Liver (tissue), 9 donors: Measurements from ENCODE around the gene KPNA2. TPM values are rescaled to one million over a fixed set of nuclear protein-coding genes. Genes with fewer than 3 reads are reported as not detected.

ENCODE experiments used
- DNase-seq: peaks from one replicate; pipeline ENCODE4 v3.0.0-alpha.2; 2017; ENCODE audit warnings: low spot score
- H3K27ac ChIP-seq, 2 donors: one replicate each; pipeline ENCODE4 v1.7.0; 2013; ENCODE audit warnings: inconsistent platforms in 2 of 2, low read length in 2 of 2, control low read depth in 1 of 2, low read depth in 1 of 2, mild to moderate bottlenecking in 1 of 2
- H3K27me3 ChIP-seq, 4 donors: one replicate each; pipeline versions ENCODE4 v1.6.1 to v1.7.0; 2013; ENCODE audit warnings: low read length in 3 of 4, inconsistent platforms in 1 of 4, mild to moderate bottlenecking in 1 of 4, moderate library complexity in 1 of 4; ENCODE audit not compliant: control insufficient read depth in 4 of 4, insufficient read depth in 4 of 4
- H3K36me3 ChIP-seq, 4 donors: one replicate each; pipeline versions ENCODE4 v1.6.1 to v1.7.0; 2013; ENCODE audit warnings: low read length in 3 of 4, mild to moderate bottlenecking in 3 of 4, low read depth in 1 of 4, moderate library complexity in 1 of 4; ENCODE audit not compliant: control insufficient read depth in 4 of 4, insufficient read depth in 3 of 4
- H3K4me1 ChIP-seq, 4 donors: one replicate each; pipeline versions ENCODE4 v1.6.1 to v1.7.0; 2013; ENCODE audit warnings: low read length in 3 of 4, mild to moderate bottlenecking in 3 of 4, moderate library complexity in 1 of 4; ENCODE audit not compliant: control insufficient read depth in 4 of 4, insufficient read depth in 4 of 4
- H3K4me3 ChIP-seq, 3 donors: one replicate each; pipeline versions ENCODE4 v1.6.1 to v1.7.0; 2013; ENCODE audit warnings: low read length in 3 of 3, control low read depth in 1 of 3, low read depth in 1 of 3, mild to moderate bottlenecking in 1 of 3
- H3K9ac ChIP-seq, 2 donors: one replicate each; pipeline ENCODE4 v1.7.0; 2013; ENCODE audit warnings: low read length in 2 of 2, mild to moderate bottlenecking in 2 of 2, moderate library complexity in 2 of 2, control low read depth in 1 of 2, low read depth in 1 of 2
- H3K9me3 ChIP-seq, 4 donors: one replicate each; pipeline versions ENCODE4 v1.6.1 to v1.7.0; 2013; ENCODE audit warnings: low read length in 3 of 4; ENCODE audit not compliant: control insufficient read depth in 4 of 4
- ATF3 ChIP-seq: IDR thresholded peaks from 2 replicates; pipeline ENCODE4 v1.6.1; 2016; ENCODE audit warnings: antibody characterized with exemption
- CTCF ChIP-seq: fragments of 150-350 bp; IDR thresholded peaks from 2 replicates; pipeline ENCODE4 v1.5.1; 2017; ENCODE audit warnings: improper control_type of control experiment, low read depth, low read length; ENCODE audit not compliant: missing input control
- EGR1 ChIP-seq, 2 donors: IDR thresholded peaks; 2 replicates each; pipeline ENCODE4 v1.6.1; 2016 to 2018; ENCODE audit warnings: antibody characterized with exemption in 2 of 2, low read depth in 2 of 2
- FOXA1 ChIP-seq: IDR thresholded peaks from 2 replicates; pipeline ENCODE4 v1.6.1; 2016; ENCODE audit warnings: antibody characterized with exemption
- FOXA2 ChIP-seq: IDR thresholded peaks from 2 replicates; pipeline ENCODE4 v1.6.1; 2016; ENCODE audit warnings: antibody characterized with exemption
- GABPA ChIP-seq, 2 donors: IDR thresholded peaks in 1 of 2; conservative IDR thresholded peaks in 1 of 2; 2 replicates each; pipeline ENCODE4 v1.6.1; 2016; ENCODE audit warnings: antibody characterized with exemption in 2 of 2, mild to moderate bottlenecking in 1 of 2, moderate library complexity in 1 of 2
- HNF4A ChIP-seq, 2 donors: conservative IDR thresholded peaks; 2 replicates each; pipeline ENCODE4 v1.6.1; 2016; ENCODE audit warnings: antibody characterized with exemption in 2 of 2, mild to moderate bottlenecking in 2 of 2
- HNF4G ChIP-seq: IDR thresholded peaks from 2 replicates; pipeline ENCODE4 v1.6.1; 2016; ENCODE audit warnings: antibody characterized with exemption
- JUND ChIP-seq, 2 donors: IDR thresholded peaks; 2 replicates each; pipeline ENCODE4 v1.6.1; 2016; ENCODE audit warnings: antibody characterized with exemption in 2 of 2
- MAX ChIP-seq: IDR thresholded peaks from 2 replicates; pipeline ENCODE4 v1.6.1; 2016; ENCODE audit warnings: antibody characterized with exemption
- NR2F2 ChIP-seq: IDR thresholded peaks from 2 replicates; pipeline ENCODE4 v1.6.1; 2016; ENCODE audit warnings: antibody characterized with exemption
- RAD21 ChIP-seq, 2 donors: IDR thresholded peaks; 2 replicates each; pipeline ENCODE4 v1.6.1; 2016; ENCODE audit warnings: antibody characterized with exemption in 2 of 2, mild to moderate bottlenecking in 2 of 2
- REST ChIP-seq: IDR thresholded peaks from 2 replicates; pipeline ENCODE4 v1.6.1; 2016; ENCODE audit warnings: antibody characterized with exemption, mild to moderate bottlenecking
- RXRA ChIP-seq, 2 donors: IDR thresholded peaks; 2 replicates each; pipeline ENCODE4 v1.6.1; 2017 to 2018; ENCODE audit warnings: antibody characterized with exemption in 2 of 2, mild to moderate bottlenecking in 1 of 2
- SP1 ChIP-seq: IDR thresholded peaks from 2 replicates; pipeline ENCODE4 v1.6.1; 2018; ENCODE audit warnings: antibody characterized with exemption, mild to moderate bottlenecking
- TAF1 ChIP-seq: conservative IDR thresholded peaks from 2 replicates; pipeline ENCODE4 v1.6.1; 2016; ENCODE audit warnings: antibody characterized with exemption, mild to moderate bottlenecking
- YY1 ChIP-seq: IDR thresholded peaks from 2 replicates; pipeline ENCODE4 v1.6.1; 2016; ENCODE audit warnings: antibody characterized with exemption, mild to moderate bottlenecking
- ZBTB33 ChIP-seq: IDR thresholded peaks from 2 replicates; pipeline ENCODE4 v1.6.1; 2016; ENCODE audit warnings: antibody characterized with exemption
- WGBS: extraction: QIAGEN DNeasy Blood & Tissue Kit; methylation state at CpG from one replicate; pipeline ENCODE4 v1.1.7; 2013; 5-methylcytosine and 5-hydroxymethylcytosine counted together
- polyA plus RNA-seq, 2 donors: library from polyadenylated mRNA; stranded (reverse) in 1 of 2; unstranded in 1 of 2; fragments of 200-250 nt in 1 of 2; fragments of >200 nt in 1 of 2; fragmentation: Nextera tagmentation in 1 of 2; extraction: Ambion mirVana in 1 of 2; gene quantifications; one replicate each; pipeline versions ENCODE4 v1.2.1 to v1.2.3, GENCODE V29; 2013 to 2015
- total RNA-seq, 2 donors: library from RNA; depleted of rRNA; stranded (reverse); fragments of >200 nt; gene quantifications; one replicate each; pipeline ENCODE4 v1.2.3, GENCODE V29; 2014
- donor health status: healthy.
- donor health status: healthy.
- donor health status: healthy.
- donor health status: healthy.
- donor health status: healthy.

Gene KPNA2
- total and polyA plus RNA-seq, 4 donors: 10.5 to 61.1 (median 17.8) TPM

- H3K27me3 ChIP-seq: no peaks in the 10 kb centered on the region
- no peaks in the 10 kb centered on the region for H3K36me3 ChIP-seq
- no peak for DNase-seq
- H3K9ac ChIP-seq: no peak overlapping the region
- no peak overlapping the region for H3K4me3 ChIP-seq
- TF ChIP-seq MAX (no peak), HNF4G (no peak), CTCF (no peak), FOXA2 (no peak), RAD21 (IDR thresholded peaks at IDR 0.05) (no peak), TAF1 (no peak)
- 66% methylated on average over 9 of the region's 9 CpGs for WGBS
- peak overlapping the region in 1 of 2 donors; percentile 11 for H3K27ac ChIP-seq
- H3K4me1 ChIP-seq: peaks cover 0 to 14% (median 7%) of the 10 kb centered on the region in 4 donors
- no peaks in the 10 kb centered on the region for H3K9me3 ChIP-seq
These were observed 16.2 kb upstream of the KPNA2 start for GRCh38 chr17:68019336-68019674.

GRCh38 chr17:68019675-68020408 is 15.7 kb upstream of the KPNA2 start:
- Histone ChIP-seq H3K9me3 (no peaks in the 10 kb centered on the region), H3K4me3 (peak overlapping the region; percentile 64 to 69 (median 69)), H3K9ac (peak overlapping the region; percentile 73 to 88), H3K27ac (peak overlapping the region; percentile 73 to 96), H3K4me1 (peaks cover 0 to 14% (median 7%) of the 10 kb centered on the region in 4 donors), H3K27me3 (no peaks in the 10 kb centered on the region), H3K36me3 (no peaks in the 10 kb centered on the region)
- WGBS: under 1% methylated on average over 51 of the region's 51 CpGs
- TF ChIP-seq JUND (IDR thresholded peaks at IDR 0.05) (no peak), FOXA2 (peak; percentile 23), EGR1 (IDR thresholded peaks at IDR 0.05; ENCODE audit: low read depth in 2 of 2) (peak; percentile 99 to 100), ZBTB33 (peak; percentile 81), RXRA (IDR thresholded peaks at IDR 0.05) (peak in 1 of 2 donors; percentile 27), HNF4A (conservative IDR thresholded peaks at IDR 0.05) (peak; percentile 17 to 26), CTCF (peak; percentile 68), MAX (peak; percentile 68), TAF1 (no peak), SP1 (peak; percentile 49), YY1 (peak; percentile 71), REST (no peak), NR2F2 (peak; percentile 87), ATF3 (peak; percentile 100), GABPA (IDR thresholded peaks at IDR 0.05 in 1 of 2, conservative IDR thresholded peaks at IDR 0.05 in 1 of 2) (no peak), RAD21 (IDR thresholded peaks at IDR 0.05) (peak in 1 of 2 donors; percentile 26), FOXA1 (peak; percentile 28), HNF4G (no peak)
- DNase-seq: peak; percentile 100
